Activated CD8-positive, alpha-beta T cell treated with anti-CD3 and anti-CD28 coated beads for 36 hours (primary cell): ENCODE data around the gene SLC1A7. TPM values are rescaled to one million over a fixed set of nuclear protein-coding genes. Genes with fewer than 3 reads are reported as not detected.

Experiments
- ATAC-seq: fragments of 200-7000 bp; cut with Tn5 transposase; one replicate; pipeline ENCODE4 v1.10.0; 2021; ENCODE audit warnings: mild to moderate bottlenecking, moderate library complexity
- CTCF ChIA-PET: fragments of 350-600 bp; sonication (Branson Sonifier 250); formaldehyde crosslinking; loops from one replicate; lab custom pipeline; 2021; ENCODE audit warnings: antibody characterized with exemption; lab: Charles Lee
- POLR2A ChIA-PET: fragments of 350-600 bp; sonication (Branson Sonifier 250); formaldehyde crosslinking; loops from one replicate; lab custom pipeline; 2021; ENCODE audit warnings: antibody characterized with exemption; lab: Charles Lee
- DNase-seq: peaks from one replicate; pipeline ENCODE4 v3.0.0-alpha.2; 2020
- H3K27ac Mint-ChIP-seq: one replicate; pipeline ENCODE4 v1.8.0; 2021; ENCODE audit warnings: mild to moderate bottlenecking, mixed read lengths
- H3K27me3 Mint-ChIP-seq: one replicate; pipeline ENCODE4 v1.8.0; 2021; ENCODE audit warnings: mixed read lengths
- H3K36me3 Mint-ChIP-seq: one replicate; pipeline ENCODE4 v1.8.0; 2021; ENCODE audit warnings: low read depth, mixed read lengths
- H3K4me1 Mint-ChIP-seq: one replicate; pipeline ENCODE4 v1.8.0; 2021; ENCODE audit warnings: low read depth, mixed read lengths
- H3K4me3 Mint-ChIP-seq: one replicate; pipeline ENCODE4 v1.8.0; 2021; ENCODE audit warnings: mild to moderate bottlenecking, moderate library complexity, mixed read lengths
- H3K9me3 Mint-ChIP-seq: one replicate; pipeline ENCODE4 v1.8.0; 2021; ENCODE audit warnings: mixed read lengths
- intact Hi-C: fragments of 100-400 bp; cut with micrococcal nuclease; formaldehyde crosslinking; loops from one replicate; pipeline ENCODE4 v1.10.0; 2022
- total RNA-seq, 2 experiments: library from RNA; stranded (reverse); gene quantifications; one replicate each; pipeline ENCODE4 v1.2.3, GENCODE V29; 2021
- TF ChIP-seq, protein P1 (sequence below): fragments of 200-600 bp; IDR thresholded peaks from one replicate; pipeline ENCODE4 v1.8.0; 2022; ENCODE audit warnings: antibody characterized with exemption, mild to moderate bottlenecking

The SLC1A7 gene
- total RNA-seq, 2 experiments from 2014 or later, result not detected

DNA sequence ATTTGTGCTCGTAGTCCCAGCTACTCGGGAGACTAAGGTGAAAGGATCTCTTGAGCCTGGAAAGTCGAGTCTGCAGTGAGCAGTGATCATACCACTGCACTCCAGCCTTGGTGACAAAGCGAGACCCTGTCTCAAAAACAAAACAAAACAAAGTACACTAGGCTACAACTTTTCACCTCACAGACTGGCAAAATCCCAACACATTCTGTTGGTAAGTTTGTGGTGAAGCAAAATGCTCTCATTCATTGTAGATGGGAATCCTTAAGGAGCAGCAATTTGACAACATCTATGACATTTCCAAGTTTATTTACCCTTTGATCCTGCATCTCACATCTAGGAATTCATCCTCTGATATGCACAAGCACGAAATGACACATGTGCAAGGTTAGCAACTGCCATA lies 20.2 kb upstream of the SLC1A7 start:
- ATAC-seq (no peak), DNase-seq (no peak)
- TF ChIP-seq, protein P1, sequence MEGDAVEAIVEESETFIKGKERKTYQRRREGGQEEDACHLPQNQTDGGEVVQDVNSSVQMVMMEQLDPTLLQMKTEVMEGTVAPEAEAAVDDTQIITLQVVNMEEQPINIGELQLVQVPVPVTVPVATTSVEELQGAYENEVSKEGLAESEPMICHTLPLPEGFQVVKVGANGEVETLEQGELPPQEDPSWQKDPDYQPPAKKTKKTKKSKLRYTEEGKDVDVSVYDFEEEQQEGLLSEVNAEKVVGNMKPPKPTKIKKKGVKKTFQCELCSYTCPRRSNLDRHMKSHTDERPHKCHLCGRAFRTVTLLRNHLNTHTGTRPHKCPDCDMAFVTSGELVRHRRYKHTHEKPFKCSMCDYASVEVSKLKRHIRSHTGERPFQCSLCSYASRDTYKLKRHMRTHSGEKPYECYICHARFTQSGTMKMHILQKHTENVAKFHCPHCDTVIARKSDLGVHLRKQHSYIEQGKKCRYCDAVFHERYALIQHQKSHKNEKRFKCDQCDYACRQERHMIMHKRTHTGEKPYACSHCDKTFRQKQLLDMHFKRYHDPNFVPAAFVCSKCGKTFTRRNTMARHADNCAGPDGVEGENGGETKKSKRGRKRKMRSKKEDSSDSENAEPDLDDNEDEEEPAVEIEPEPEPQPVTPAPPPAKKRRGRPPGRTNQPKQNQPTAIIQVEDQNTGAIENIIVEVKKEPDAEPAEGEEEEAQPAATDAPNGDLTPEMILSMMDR, result no peak
- no peaks in the 10 kb centered on the region for H3K9me3 Mint-ChIP-seq
- ChIA-PET CTCF (no interaction called here), POLR2A (no interaction called here)
- no peak overlapping the region for H3K27ac Mint-ChIP-seq
- H3K4me1 Mint-ChIP-seq, result no peaks in the 10 kb centered on the region
- peaks cover 4% of the 10 kb centered on the region for H3K27me3 Mint-ChIP-seq
- H3K4me3 Mint-ChIP-seq, result no peak overlapping the region
- intact Hi-C loops, result no loop called here
- no peaks in the 10 kb centered on the region for H3K36me3 Mint-ChIP-seq

DNA sequence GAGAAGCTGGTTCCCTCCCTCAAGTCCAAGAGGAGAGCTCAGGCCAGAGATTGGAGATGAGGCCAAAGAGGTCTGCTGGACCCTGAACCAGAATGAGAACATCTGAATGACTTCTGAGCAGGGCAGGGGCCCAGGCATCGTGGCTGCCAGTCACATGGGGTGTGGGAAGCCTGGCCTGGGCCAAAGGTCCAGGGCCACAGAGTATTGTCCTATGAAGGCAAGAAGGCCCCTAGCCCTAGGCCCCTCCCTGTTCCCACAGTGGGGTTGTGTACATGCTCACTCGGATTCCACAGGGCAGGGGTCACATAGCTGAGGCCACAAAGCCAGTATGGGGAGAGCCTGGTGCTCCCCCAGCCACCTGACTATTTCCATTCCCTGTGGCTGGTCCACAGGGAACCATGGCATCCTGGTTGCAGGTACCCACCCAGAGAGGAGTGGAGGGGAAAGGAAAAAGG lies 18.5 kb upstream of the SLC1A7 start:
- DNase-seq (no peak), ATAC-seq (no peak)
- POLR2A ChIA-PET, result interaction anchor here (0.6 kb wide), 1 partner anchor 107 kb away, joined by 5 read pairs; no protein-coding TSS in a partner anchor
- CTCF ChIA-PET, result interaction anchor here (0.8 to 1.2 kb wide), 2 partner anchors 20 to 146 kb away, joined by 3 to 4 read pairs; no protein-coding TSS in a partner anchor
- Mint-ChIP-seq H3K27ac (no peak overlapping the region), H3K4me3 (no peak overlapping the region), H3K4me1 (no peaks in the 10 kb centered on the region), H3K27me3 (peaks cover 4% of the 10 kb centered on the region), H3K9me3 (no peaks in the 10 kb centered on the region), H3K36me3 (no peaks in the 10 kb centered on the region)
- TF ChIP-seq, protein P1, result no peak
- intact Hi-C loops, result no loop called here

DNA sequence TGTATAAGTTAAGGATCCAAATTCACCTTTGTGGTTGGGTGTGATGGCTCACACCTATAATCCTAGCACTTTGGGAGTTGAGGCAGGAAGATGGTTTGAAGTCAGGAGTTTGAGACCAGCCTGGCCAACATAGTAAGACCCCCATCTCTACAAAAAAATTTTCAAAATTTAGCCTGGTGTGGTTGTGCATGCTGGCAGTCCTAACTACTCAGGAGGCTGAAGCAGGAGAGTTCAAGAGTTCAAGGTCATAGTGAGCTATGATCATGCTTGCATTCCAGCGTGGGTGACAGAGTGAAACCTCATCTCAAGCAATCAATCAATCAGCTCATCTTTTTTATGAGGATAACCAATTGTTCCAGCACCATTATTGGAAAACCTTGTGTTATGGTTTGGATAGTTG lies 16.5 kb upstream of the SLC1A7 start:
- H3K9me3 Mint-ChIP-seq, result no peaks in the 10 kb centered on the region
- H3K36me3 Mint-ChIP-seq, result no peaks in the 10 kb centered on the region
- no peak overlapping the region for H3K4me3 Mint-ChIP-seq
- TF ChIP-seq, protein P1, result no peak
- ATAC-seq, result no peak
- no peak for DNase-seq
- H3K27ac Mint-ChIP-seq, result no peak overlapping the region
- intact Hi-C loops, result no loop called here
- CTCF ChIA-PET, result no interaction called here
- no peaks in the 10 kb centered on the region for H3K4me1 Mint-ChIP-seq
- peaks cover 4% of the 10 kb centered on the region for H3K27me3 Mint-ChIP-seq
- POLR2A ChIA-PET, result no interaction called here

DNA sequence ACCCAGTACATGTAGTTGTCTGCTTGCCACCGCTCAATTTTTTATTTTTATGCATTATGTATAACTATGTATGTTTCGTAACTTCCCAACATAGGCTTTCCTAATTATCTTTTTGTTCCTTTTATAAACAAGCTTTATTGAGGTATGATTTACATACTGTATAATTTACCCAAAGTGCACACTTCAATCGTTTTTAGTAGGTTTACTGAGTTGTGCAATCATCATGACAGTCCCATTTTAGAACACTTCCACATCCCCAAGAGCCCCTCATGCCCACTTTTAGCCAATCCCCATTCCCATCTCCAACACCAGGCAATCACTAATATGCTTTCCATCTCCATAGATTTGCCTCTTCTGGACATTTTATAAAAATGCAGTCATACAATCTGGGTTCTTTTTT lies 14.3 kb upstream of the SLC1A7 start:
- TF ChIP-seq, protein P1, result no peak
- intact Hi-C loops, result no loop called here
- ChIA-PET POLR2A (no interaction called here), CTCF (no interaction called here)
- no peak overlapping the region for H3K27ac Mint-ChIP-seq
- no peaks in the 10 kb centered on the region for H3K36me3 Mint-ChIP-seq
- no peak overlapping the region for H3K4me3 Mint-ChIP-seq
- H3K27me3 Mint-ChIP-seq, result peaks cover 1% of the 10 kb centered on the region
- H3K4me1 Mint-ChIP-seq, result no peaks in the 10 kb centered on the region
- ATAC-seq (no peak), DNase-seq (no peak)
- H3K9me3 Mint-ChIP-seq, result no peaks in the 10 kb centered on the region

DNA sequence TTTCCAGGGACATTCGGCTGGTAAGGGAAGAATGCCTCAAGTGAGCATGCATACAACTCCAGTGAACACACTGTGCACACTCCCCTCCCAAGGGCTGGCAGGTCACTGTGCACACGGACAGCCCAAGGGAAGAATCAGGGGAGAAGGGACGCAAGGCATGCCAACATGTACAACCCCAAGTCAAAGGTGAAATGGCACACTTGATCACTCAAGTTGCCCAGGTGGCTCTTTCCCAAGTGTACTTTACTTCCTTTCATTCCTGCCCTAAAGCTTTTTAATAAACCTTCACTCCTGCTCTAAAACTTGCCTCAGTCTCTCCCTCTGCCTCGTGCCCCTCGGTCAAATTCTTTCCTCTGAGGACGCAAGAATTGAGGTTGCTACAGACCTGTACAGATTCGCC lies 13.5 kb upstream of the SLC1A7 start:
- ATAC-seq, result no peak
- Mint-ChIP-seq H3K27ac (no peak overlapping the region), H3K4me1 (no peaks in the 10 kb centered on the region), H3K36me3 (no peaks in the 10 kb centered on the region), H3K27me3 (peaks cover 1% of the 10 kb centered on the region), H3K9me3 (no peaks in the 10 kb centered on the region), H3K4me3 (no peak overlapping the region)
- intact Hi-C loops, result no loop called here
- TF ChIP-seq, protein P1, result no peak
- POLR2A ChIA-PET, result no interaction called here
- DNase-seq, result no peak
- CTCF ChIA-PET, result no interaction called here
